GM18502 (cell line): Measurements from ENCODE around the gene CXorf38.

ENCODE experiments used
- ATAC-seq: cut with Tn5 transposase; IDR thresholded peaks from one replicate; pipeline ENCODE4 v1.9.1; 2021; ENCODE audit warnings: mild to moderate bottlenecking; ENCODE audit not compliant: unreplicated experiment, poor library complexity

CXorf38 gene

DNA sequence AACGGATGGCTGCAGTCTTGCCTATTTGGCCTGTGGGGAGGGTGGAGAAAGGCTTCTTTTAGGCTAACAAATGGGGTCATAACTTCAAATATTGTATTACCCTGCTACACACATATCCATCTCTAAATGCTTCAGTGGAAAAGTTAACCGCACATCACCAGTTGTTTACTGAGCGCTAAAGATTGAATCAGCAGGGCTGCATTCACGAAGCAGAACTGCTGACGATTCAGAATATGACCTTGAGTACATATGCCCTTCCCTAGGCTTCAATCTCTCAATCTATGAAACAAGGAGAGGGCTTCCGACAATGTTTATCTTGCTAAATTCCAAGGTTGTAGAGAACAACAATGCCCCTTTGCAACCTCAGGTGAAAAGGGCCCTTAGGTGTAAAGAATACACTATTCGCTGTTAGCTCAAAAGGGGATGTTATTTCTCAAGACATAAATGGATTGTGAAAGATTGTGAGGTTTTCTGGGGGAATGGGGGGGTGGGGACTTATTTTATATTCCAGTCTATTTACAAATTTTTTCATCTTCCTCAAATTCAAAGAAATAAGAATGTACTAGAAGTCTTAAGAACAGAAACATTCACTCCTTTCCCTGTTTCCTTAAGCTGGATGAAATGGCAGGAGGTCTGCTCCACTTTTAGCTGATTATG is 69.2 kb downstream of the CXorf38 start:
- ATAC-seq: no peak
